RWPE1 (cell line): ENCODE results near the gene SMAD2.

Experiments used
- CTCF ChIA-PET: fragments of 350-600 bp; sonication (Branson Sonifier 250); formaldehyde crosslinking; extraction: SDS; loops from one replicate; lab custom pipeline; 2021; lab: Yijun Ruan, JAX
- POLR2A ChIA-PET: fragments of 400-600 bp; formaldehyde crosslinking; extraction: SDS; loops from one replicate; lab custom pipeline; 2020; ENCODE audit warnings: antibody characterized with exemption; ENCODE audit not compliant: low non-redundant PET; lab: Yijun Ruan, JAX
- DNase-seq: peaks from one replicate; pipeline ENCODE4 v3.0.0; 2012; ENCODE audit warnings: low spot score
- H3K27ac ChIP-seq: fragments of 450-650 bp; 2 replicates; pipeline ENCODE4 v1.5.1; 2017
- TF ChIP-seq, protein P1 (sequence below): fragments of 450-650 bp; conservative IDR thresholded peaks from 2 replicates; pipeline ENCODE4 v1.5.1; 2017; ENCODE audit warnings: low read depth, mild to moderate bottlenecking

Gene SMAD2

GRCh38 chr18:47930199-47930930 is at the start of gene SMAD2:
Gene SMAD2 (minus strand): TSS chr18:47930659. CDS start chr18:47896756, 33,903 bp downstream.
- DNase-seq, result peak; percentile 56
- ChIA-PET POLR2A (interaction anchor here (0.6 kb wide), 1 partner anchor 85 kb away, joined by 3 read pairs; no protein-coding TSS in a partner anchor), CTCF (interaction anchor here (0.6 kb wide), 1 partner anchor 64 kb away, joined by 7 read pairs; no protein-coding TSS in a partner anchor)
- TF ChIP-seq, protein P1, sequence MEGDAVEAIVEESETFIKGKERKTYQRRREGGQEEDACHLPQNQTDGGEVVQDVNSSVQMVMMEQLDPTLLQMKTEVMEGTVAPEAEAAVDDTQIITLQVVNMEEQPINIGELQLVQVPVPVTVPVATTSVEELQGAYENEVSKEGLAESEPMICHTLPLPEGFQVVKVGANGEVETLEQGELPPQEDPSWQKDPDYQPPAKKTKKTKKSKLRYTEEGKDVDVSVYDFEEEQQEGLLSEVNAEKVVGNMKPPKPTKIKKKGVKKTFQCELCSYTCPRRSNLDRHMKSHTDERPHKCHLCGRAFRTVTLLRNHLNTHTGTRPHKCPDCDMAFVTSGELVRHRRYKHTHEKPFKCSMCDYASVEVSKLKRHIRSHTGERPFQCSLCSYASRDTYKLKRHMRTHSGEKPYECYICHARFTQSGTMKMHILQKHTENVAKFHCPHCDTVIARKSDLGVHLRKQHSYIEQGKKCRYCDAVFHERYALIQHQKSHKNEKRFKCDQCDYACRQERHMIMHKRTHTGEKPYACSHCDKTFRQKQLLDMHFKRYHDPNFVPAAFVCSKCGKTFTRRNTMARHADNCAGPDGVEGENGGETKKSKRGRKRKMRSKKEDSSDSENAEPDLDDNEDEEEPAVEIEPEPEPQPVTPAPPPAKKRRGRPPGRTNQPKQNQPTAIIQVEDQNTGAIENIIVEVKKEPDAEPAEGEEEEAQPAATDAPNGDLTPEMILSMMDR, result no peak
- H3K27ac ChIP-seq, result peak within 1 kb of the TSS; percentile 98

GRCh38 chr18:47979611-47980200 is 49.2 kb upstream of the SMAD2 start:
- ChIA-PET POLR2A (no interaction called here), CTCF (no interaction called here)

DNA sequence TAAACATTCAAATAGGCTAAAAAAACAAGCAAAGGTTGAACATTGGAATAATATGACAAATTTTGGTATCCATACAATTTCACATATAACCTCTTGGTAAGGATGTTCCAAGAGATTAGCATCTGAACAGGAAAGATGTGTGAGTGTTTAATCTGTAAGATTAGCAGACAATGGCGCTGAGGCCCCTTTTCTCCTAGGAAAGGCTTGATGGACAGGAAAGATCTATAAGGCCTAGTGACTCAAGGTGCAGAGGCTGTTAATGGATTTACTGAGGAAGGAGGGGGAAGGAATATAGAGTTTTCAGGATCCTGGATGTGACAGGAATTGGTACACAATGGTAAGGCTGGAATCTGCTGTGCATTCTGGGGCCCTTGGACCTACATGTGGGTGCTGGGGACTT is 48.1 kb upstream of the SMAD2 start:
- ChIA-PET POLR2A (no interaction called here), CTCF (no interaction called here)
- DNase-seq, result no peak
- TF ChIP-seq, protein P1, result no peak
- no peak overlapping the region for H3K27ac ChIP-seq

More at GRCh38 chr18:47979611-47980200, 49.2 kb upstream of the SMAD2 start:
- TF ChIP-seq, protein P1, result no peak
- no peak for DNase-seq
- H3K27ac ChIP-seq, result no peak overlapping the region

DNA sequence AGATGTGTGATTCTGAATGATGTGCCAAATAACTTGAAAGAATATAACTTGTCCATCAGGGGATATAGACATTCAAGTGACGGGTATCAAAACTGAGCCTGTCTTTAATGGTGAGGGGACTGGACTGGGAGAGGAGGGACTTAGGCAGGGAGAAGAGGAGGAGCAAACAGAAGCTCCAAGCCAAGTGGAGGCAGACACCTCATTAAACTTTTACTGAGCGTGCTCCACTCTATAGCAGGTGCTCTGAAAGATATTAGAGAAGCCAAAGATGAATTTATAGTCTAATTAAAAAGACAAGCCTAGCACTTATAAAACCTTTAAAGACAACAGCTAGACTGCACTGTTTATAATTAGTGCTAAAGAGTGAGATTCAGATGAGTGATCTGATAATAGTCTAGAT is 47.7 kb upstream of the SMAD2 start:
- ChIA-PET CTCF (no interaction called here), POLR2A (no interaction called here)
- no peak for DNase-seq
- no peak overlapping the region for H3K27ac ChIP-seq
- TF ChIP-seq, protein P1, result no peak

DNA sequence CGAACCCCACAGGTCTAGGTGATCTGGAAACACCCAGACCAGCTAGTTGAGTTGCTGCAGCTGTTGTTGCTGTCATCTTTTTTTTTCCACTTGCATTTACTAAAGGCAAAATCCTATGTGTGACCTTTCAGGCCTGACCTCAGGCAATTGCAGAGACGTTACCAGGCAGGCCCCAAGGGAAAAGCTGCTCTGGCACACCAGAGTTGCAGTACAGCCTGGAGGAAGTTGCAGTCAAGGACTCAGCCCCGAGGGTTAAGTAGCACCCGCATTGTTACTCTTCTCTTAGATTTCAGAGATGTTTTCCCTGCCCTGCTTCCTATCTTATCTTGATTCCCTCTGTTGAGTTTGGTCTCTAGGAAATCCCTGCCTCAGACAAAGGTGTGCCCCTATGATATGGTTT is 45.2 kb upstream of the SMAD2 start:
- POLR2A ChIA-PET, result no interaction called here
- TF ChIP-seq, protein P1, result no peak
- no peak overlapping the region for H3K27ac ChIP-seq
- no peak for DNase-seq
- CTCF ChIA-PET, result no interaction called here

DNA sequence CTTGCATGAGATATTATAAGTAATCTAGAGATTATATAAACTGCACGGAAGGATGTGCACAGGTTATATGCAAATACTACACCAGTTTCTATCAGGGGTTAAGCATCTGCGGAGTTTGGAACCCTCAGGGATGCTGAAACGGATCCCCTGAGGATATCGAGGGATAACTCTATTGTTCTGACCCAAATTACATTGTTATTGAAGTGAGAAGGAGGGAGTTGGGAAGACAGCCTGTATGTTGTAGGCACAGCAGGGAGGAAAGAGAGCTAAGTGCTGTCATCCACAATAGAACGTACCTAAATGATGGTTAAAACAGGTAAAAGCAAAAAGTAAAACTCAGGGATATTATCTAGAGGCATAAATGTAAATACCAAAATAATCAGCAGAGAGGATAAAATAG is 44.6 kb upstream of the SMAD2 start:
- POLR2A ChIA-PET, result no interaction called here
- DNase-seq, result no peak
- CTCF ChIA-PET, result interaction anchor here (0.7 kb wide), 1 partner anchor 900 kb away, joined by 3 read pairs; no protein-coding TSS in a partner anchor
- TF ChIP-seq, protein P1, result no peak
- H3K27ac ChIP-seq, result no peak overlapping the region
